Fibroblast of the aortic adventitia (primary cell): ENCODE measurements around the gene TFEB. TPM values are rescaled to one million over a fixed set of nuclear protein-coding genes. Genes with fewer than 3 reads are reported as not detected.

Experiments used
- DNase-seq: peaks from one replicate; pipeline ENCODE4 v3.0.0-alpha.2; 2010; ENCODE audit warnings: low read depth
- H3K4me3 ChIP-seq: 2 replicates; pipeline ENCODE4 v1.5.1; 2011; ENCODE audit warnings: low read depth, mild to moderate bottlenecking, control low read depth, low read length, moderate library complexity
- CTCF ChIP-seq: IDR thresholded peaks from 2 replicates; pipeline ENCODE4 v1.5.1; 2011; ENCODE audit warnings: mild to moderate bottlenecking, low read length, control low read depth, inconsistent platforms; ENCODE audit not compliant: insufficient read depth
- total RNA-seq: library from RNA; depleted of rRNA; stranded (reverse); fragments of >200 nt; gene quantifications from 2 replicates; pipeline ENCODE4 v1.2.3, GENCODE V29; 2012; ENCODE audit warnings: low replicate concordance

Gene TFEB
- total RNA-seq, 1 donor: 5.1 TPM

GRCh38 chr6:41732591-41733359 lies 2.6 kb downstream of the TFEB start:
- no peak for TF ChIP-seq CTCF
- H3K4me3 ChIP-seq: no peak overlapping the region
- DNase-seq: no peak

- DNase-seq: no peak
- H3K4me3 ChIP-seq: no peak overlapping the region
- no peak for TF ChIP-seq CTCF
Measured at GRCh38 chr6:41732149-41732548, 3.3 kb downstream of the TFEB start.

- no peak overlapping the region for H3K4me3 ChIP-seq
- DNase-seq: no peak
- no peak for TF ChIP-seq CTCF
Measured at GRCh38 chr6:41731561-41732086, 3.8 kb downstream of the TFEB start.

GRCh38 chr6:41730531-41731436 lies 4.6 kb downstream of the TFEB start:
- TF ChIP-seq CTCF: no peak
- H3K4me3 ChIP-seq: no peak overlapping the region
- DNase-seq: no peak

- H3K4me3 ChIP-seq: no peak overlapping the region
- no peak for TF ChIP-seq CTCF
- DNase-seq: no peak
Measured at GRCh38 chr6:41729624-41730023, 5.8 kb downstream of the TFEB start.

- H3K4me3 ChIP-seq: no peak overlapping the region
- no peak for TF ChIP-seq CTCF
- DNase-seq: no peak
Measured at GRCh38 chr6:41728954-41729353, 6.5 kb downstream of the TFEB start.
